ENCODE measurements around the gene NUDCD3.

- TF ChIP-seq CTCF (IDR thresholded peaks at IDR 0.05) (no peak), POLR2A (IDR thresholded peaks at IDR 0.05) (no peak)
Observed at GRCh38 chr7:44353668-44354067, 136.8 kb downstream of the NUDCD3 start.
